Vagina (tissue), 2 donors: ENCODE results near the gene KCNN3. TPM values are rescaled to one million over a fixed set of nuclear protein-coding genes. Genes with fewer than 3 reads are reported as not detected.

ENCODE experiments used
- DNase-seq, 2 donors: peaks; one replicate each; pipeline ENCODE4 v3.0.0-alpha.2; 2017; ENCODE audit errors: extremely low spot score in 2 of 2
- H3K27ac ChIP-seq: fragments of 200-600 bp; sonication (generic); one replicate; pipeline ENCODE4 v1.5.1; 2019
- H3K27me3 ChIP-seq: fragments of 200-600 bp; sonication (generic); one replicate; pipeline ENCODE4 v1.5.1; 2019
- H3K36me3 ChIP-seq, 2 donors: fragments of 200-600 bp; sonication (generic); one replicate each; pipeline ENCODE4 v1.5.1; 2017 to 2019
- H3K4me1 ChIP-seq: fragments of 200-600 bp; sonication (generic); one replicate; pipeline ENCODE4 v1.5.1; 2019
- H3K4me3 ChIP-seq, 2 donors: fragments of 200-600 bp; sonication (generic); 1 replicate in 1 of 2; 2 replicates in 1 of 2; pipeline ENCODE4 v1.5.1; 2016 to 2019
- H3K9me3 ChIP-seq: fragments of 200-600 bp; sonication (generic); one replicate; pipeline ENCODE4 v1.5.1; 2019
- CTCF ChIP-seq, 3 experiments: fragments of 450-650 bp in 2 of 3; fragments of 200-600 bp in 1 of 3; sonication (generic) in 1 of 3; IDR thresholded peaks; one replicate each; pipeline ENCODE4 v1.5.1; 2017 to 2019; ENCODE audit warnings: antibody characterized with exemption in 3 of 3, mild to moderate bottlenecking in 2 of 3, moderate library complexity in 2 of 3
- POLR2A ChIP-seq, 2 donors: fragments of 450-650 bp; IDR thresholded peaks; one replicate each; pipeline ENCODE4 v1.6.1; 2017; ENCODE audit warnings: antibody characterized with exemption in 2 of 2, mild to moderate bottlenecking in 2 of 2, moderate library complexity in 2 of 2
- POLR2AphosphoS5 ChIP-seq, 2 donors: sonication (generic); formaldehyde crosslinking; IDR thresholded peaks; one replicate each; pipeline ENCODE4 v1.9.0; 2017; ENCODE audit warnings: antibody characterized with exemption in 2 of 2, mild to moderate bottlenecking in 2 of 2, low read depth in 1 of 2; ENCODE audit not compliant: insufficient read depth in 1 of 2
- intact Hi-C: fragments of 100-400 bp; cut with DNase I; formaldehyde crosslinking; loops from one replicate; pipeline ENCODE4 v1.15.1; 2023
- total RNA-seq: library from RNA; depleted of rRNA; stranded (reverse); fragments of >200 nt; gene quantifications from one replicate; pipeline ENCODE4 v1.2.3, GENCODE V29; 2016

Gene KCNN3
- total RNA-seq, 1 donor from 2014 or later = 7.4 TPM

GRCh38 chr1:154666051-154666790 lies 203.9 kb downstream of the KCNN3 start:
- TF ChIP-seq POLR2AphosphoS5 (IDR thresholded peaks at IDR 0.05; ENCODE audit: insufficient read depth in 1 of 2, low read depth in 1 of 2) (no peak), POLR2A (IDR thresholded peaks at IDR 0.05) (no peak), CTCF (IDR thresholded peaks at IDR 0.05) (no peak)
- no peaks in the 10 kb centered on the region for H3K4me1 ChIP-seq

GRCh38 chr1:154664331-154665002 lies 205.6 kb downstream of the KCNN3 start:
- Histone ChIP-seq H3K27me3 (no peaks in the 10 kb centered on the region), H3K4me1 (no peaks in the 10 kb centered on the region), H3K9me3 (no peaks in the 10 kb centered on the region), H3K27ac (no peak overlapping the region), H3K36me3 (no peaks in the 10 kb centered on the region), H3K4me3 (no peak overlapping the region)
- intact Hi-C loops = loop anchor here (10.0 kb wide), 1 partner anchor 220 kb away; no protein-coding TSS in a partner anchor
- DNase-seq = no peak
- TF ChIP-seq CTCF (IDR thresholded peaks at IDR 0.05) = no peak
- TF ChIP-seq POLR2AphosphoS5 (IDR thresholded peaks at IDR 0.05; ENCODE audit: insufficient read depth in 1 of 2, low read depth in 1 of 2) = no peak
- TF ChIP-seq POLR2A (IDR thresholded peaks at IDR 0.05) = no peak

More at GRCh38 chr1:154666051-154666790, 203.9 kb downstream of the KCNN3 start:
- H3K27ac ChIP-seq = no peak overlapping the region
- no peaks in the 10 kb centered on the region for H3K36me3 ChIP-seq
- intact Hi-C loops = loop anchor here (10.0 kb wide), 1 partner anchor 219 kb away; no protein-coding TSS in a partner anchor
- DNase-seq = no peak
- no peaks in the 10 kb centered on the region for H3K27me3 ChIP-seq
- H3K4me3 ChIP-seq = no peak overlapping the region
- H3K9me3 ChIP-seq = no peaks in the 10 kb centered on the region

GRCh38 chr1:154663471-154664060 lies 206.5 kb downstream of the KCNN3 start:
- Histone ChIP-seq H3K36me3 (no peaks in the 10 kb centered on the region), H3K4me3 (no peak overlapping the region), H3K4me1 (no peaks in the 10 kb centered on the region), H3K27me3 (no peaks in the 10 kb centered on the region), H3K27ac (no peak overlapping the region), H3K9me3 (no peaks in the 10 kb centered on the region)
- intact Hi-C loops = loop anchor here (10.0 kb wide), 1 partner anchor 221 kb away; no protein-coding TSS in a partner anchor
- no peak for TF ChIP-seq POLR2AphosphoS5 (IDR thresholded peaks at IDR 0.05; ENCODE audit: insufficient read depth in 1 of 2, low read depth in 1 of 2)
- no peak for TF ChIP-seq POLR2A (IDR thresholded peaks at IDR 0.05)
- no peak for TF ChIP-seq CTCF (IDR thresholded peaks at IDR 0.05)
- DNase-seq = no peak

- TF ChIP-seq CTCF (IDR thresholded peaks at IDR 0.05) = no peak
- TF ChIP-seq POLR2A (IDR thresholded peaks at IDR 0.05) = no peak
- TF ChIP-seq POLR2AphosphoS5 (IDR thresholded peaks at IDR 0.05; ENCODE audit: insufficient read depth in 1 of 2, low read depth in 1 of 2) = no peak
- H3K27ac ChIP-seq = no peak overlapping the region
- no peak for DNase-seq
- intact Hi-C loops = loop anchor here (10.0 kb wide), 1 partner anchor 224 kb away; no protein-coding TSS in a partner anchor
- H3K9me3 ChIP-seq = no peaks in the 10 kb centered on the region
- no peaks in the 10 kb centered on the region for H3K36me3 ChIP-seq
- no peak overlapping the region for H3K4me3 ChIP-seq
- no peaks in the 10 kb centered on the region for H3K27me3 ChIP-seq
- H3K4me1 ChIP-seq = no peaks in the 10 kb centered on the region
These were observed 209.0 kb downstream of the KCNN3 start for GRCh38 chr1:154661110-154661509.
